Kidney capillary endothelial cell (primary cell): ENCODE results near the gene RRN3.
"Not testable (repeated sequence)": the region's sequence is repeated elsewhere in the genome, so short reads cannot be mapped to it uniquely, and the experiment has no call there.

ENCODE experiments used
- DNase-seq: peaks from one replicate; pipeline ENCODE4 v3.0.0-alpha.2; 2018; ENCODE audit warnings: low spot score

RRN3 gene

GRCh38 chr16:15093955-15094827 lies at the start of gene RRN3:
RRN3 (minus strand) TSS chr16:15094272; CDS start chr16:15094233, 39 bp downstream.
- DNase-seq, result peak; percentile 86

- DNase-seq, result not testable (repeated sequence)
Measured at GRCh38 chr16:15143601-15144091, 49.6 kb upstream of the RRN3 start.

DNA sequence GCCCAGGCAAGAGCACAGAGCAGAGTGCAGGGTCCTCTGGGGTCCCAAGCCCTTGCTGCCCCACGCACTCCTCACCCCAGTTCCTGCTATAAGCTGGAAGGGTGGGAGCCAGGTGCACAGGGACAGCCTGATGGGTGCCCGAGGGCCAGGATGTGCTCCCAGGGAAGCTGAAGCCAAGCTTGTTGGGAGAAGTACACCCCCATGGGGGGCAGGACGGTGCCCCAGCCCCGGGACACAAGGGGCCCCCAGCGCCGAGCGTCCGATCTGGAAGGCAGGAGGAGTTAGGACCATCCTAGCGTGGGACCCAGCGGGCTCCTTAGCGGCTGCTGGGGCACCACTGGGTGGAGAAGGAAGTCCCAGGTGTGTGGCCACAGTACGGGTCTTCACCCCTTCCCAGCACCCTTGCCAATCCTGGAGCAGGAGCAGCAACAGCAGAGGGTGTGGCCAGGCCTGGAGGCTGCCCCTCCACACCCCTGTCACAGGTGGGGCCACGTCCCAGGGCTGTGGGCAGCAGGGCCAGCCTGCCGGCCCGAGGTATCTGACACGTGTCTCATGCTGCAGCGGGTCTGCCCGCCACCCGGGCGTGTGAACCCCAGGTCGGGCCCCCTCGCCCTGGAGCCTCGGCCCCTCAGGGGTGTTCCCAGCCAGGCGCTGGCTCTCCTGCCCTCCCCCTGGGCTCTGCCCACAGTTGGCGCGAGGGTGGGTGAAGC lies 49.0 kb upstream of the RRN3 start:
- DNase-seq, result not testable (repeated sequence)

- DNase-seq, result not testable (repeated sequence)
Measured at GRCh38 chr16:15142107-15142890, 48.2 kb upstream of the RRN3 start.

DNA sequence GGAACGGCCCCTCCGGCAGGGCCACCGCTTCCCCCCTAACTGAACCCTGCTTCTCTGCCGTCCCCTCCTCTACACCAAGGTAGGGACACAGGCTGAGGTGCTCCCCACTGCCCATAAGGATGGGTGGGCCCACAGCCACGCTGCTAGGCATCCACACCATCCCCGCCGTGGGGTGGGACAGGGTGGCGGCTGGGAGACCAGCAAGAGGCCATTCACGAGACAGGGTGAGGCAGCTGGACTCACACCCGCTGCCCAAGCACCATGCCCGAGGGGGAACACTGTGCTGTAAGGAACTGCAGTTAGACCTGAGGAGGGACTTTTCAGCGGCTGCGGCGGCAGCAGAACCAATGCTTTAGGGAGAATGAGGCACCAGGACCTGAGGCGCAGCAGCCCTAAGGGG lies 47.5 kb upstream of the RRN3 start:
- DNase-seq, result no peak

DNA sequence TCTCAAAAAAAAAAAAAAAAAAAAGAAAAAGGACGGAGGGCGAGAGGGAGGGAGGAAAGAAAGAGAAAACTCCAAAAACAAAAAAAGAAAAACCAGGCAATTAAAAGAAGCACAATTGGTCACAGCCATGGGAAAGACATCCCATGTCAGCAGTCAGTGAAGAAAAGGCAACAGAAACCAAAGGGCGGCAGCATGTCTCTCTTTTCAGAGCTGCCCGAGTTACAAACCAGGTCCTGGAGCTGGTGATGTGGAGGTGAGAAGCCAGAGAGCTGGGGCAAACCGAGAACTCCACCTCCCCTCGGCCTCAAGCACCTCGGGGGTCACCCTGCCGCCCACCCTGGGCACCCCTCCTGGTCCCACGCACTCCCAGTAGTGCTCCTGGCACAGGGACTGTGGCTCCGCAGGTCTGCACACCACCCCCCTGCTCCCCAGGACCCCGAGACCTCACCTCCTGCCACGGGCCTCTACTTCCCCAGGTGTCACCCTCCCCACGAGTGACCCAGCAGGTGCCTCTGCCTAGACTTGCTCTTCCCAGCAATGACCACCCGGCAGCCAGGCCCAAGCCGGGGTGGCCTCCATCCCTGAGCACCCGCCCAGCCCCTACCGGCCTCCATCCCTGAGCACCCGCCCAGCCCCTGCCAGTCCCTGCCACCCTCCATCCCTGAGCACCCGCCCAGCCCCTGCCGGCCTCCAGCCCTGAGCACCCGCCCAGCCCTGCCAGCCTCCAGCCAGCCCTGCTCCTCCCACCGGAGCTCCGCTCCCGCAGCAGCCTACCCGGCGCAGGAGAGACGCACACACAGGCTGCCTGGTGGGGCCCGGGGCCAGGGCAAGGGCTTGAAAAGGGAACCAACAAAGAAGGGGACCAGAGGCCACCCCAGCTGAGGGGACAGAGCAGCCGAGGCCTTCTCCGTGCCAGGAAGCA lies 46.6 kb upstream of the RRN3 start:
- DNase-seq, result not testable (repeated sequence)

DNA sequence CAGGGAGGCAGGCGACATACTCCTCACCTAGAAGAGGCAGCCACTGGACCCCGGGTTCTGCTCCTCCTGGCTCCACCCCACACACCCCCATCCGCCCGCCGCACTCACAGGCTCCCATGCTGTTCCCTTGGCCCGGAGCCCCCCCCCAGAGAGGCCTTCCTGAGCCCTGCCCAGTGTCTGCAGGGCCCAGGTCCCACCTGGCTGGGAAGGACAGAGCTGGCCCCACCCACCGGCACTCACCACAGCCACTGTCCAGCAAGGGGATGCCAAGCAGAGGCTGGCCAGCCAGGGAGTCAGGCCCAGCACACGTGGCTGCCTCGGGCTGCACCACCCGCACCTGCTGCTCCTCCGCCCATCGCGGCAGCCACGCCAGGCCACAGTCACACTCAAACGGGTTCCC lies 43.4 kb upstream of the RRN3 start:
- not testable (repeated sequence) for DNase-seq

DNA sequence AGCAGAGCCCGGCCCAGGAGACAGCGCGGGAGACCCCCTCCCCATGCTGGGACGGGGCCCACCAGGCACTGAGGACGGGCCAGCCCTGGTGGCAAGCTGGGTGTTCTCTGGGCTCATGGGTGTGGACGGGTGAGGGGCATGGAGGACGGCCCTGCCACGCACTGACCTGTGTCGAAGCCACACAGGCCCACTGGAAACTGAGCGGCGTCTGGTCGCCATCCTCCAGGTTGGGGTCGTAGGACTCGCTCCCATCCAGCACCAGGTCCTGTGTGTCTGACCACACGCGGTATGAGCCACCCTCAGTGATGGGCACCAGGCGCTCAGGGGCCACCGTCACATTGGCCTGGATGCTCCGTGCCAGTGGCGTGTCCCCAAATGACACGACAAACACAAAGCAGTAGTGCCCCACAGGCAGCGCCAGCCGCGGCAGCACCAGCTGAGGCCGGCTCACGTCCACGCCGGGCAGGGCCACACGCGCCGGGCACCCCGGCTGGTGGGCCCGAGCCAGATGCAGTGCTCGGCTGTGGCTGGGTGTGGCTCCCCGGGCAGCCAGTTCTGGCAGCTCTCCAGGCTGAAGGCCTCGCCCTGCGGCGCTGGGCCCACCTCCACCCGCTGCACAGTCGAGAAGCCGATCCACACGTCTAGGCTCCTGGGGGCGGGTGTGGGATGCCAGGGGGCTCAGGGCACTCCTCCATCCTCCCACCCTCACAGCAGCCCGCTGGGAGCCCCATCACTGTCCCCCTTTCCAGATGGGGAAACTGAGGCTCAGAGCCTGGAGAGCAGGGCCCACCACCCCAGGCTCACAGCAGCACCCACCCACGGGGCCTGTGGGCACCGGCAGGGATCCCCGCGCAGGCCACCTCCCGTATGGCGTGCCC lies 41.6 kb upstream of the RRN3 start:
- not testable (repeated sequence) for DNase-seq

DNA sequence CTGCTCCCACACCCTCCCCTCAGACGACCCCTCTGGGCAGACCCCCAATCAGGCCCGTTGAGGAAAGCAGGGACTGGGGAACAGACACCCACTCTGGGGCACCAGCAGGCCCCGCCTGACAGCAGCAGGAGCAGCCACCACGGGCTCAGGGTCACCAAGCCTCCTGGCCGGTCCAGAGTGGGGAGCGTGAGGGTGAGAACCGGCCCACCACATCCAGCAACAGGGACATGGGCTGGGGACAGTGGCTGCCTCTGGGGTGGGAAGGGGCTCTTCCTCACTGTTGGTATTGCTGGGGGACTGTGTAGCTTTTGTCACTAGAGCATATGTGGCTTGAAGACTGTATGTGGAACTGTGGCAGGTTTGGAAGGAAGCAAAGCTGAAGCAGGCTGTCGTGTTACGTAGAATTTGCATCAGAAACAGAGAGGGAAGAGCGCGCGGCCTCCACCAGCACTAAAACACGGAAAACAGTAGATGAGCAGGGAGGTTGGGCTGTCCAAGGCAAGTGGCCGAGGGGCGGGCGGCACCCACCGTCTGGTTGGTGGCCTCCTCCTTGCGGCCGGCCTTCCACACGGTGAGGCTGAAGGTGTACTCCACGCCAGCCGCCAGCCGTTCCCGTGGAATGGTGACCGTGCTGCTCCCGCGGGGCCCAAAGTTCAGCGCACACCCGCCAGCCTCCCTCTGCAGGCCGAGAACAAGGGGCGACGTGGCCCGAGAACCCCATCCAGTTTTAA lies 40.8 kb upstream of the RRN3 start:
- not testable (repeated sequence) for DNase-seq

DNA sequence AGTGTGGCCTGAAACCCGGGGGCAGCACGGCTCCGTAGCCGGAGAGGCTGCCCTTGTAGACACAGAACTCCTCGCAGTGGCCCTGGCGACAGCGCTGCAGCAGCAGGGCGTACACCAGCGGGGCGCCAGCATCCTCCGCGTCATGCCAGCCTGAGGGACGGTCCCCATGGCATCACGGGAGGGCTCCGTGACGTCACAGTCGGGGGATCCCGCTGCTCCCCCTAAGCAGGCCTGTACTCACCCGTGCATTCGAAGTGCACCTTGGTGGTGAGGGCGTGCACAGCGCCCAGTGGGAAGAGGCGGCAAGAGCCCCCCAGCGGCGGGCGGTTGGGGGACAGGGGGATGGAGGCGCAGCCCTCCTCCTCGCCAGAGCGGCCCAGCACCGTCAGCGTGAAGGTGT lies 39.5 kb upstream of the RRN3 start:
- not testable (repeated sequence) for DNase-seq

GRCh38 chr16:15132719-15133428 lies 38.8 kb upstream of the RRN3 start:
- not testable (repeated sequence) for DNase-seq

DNA sequence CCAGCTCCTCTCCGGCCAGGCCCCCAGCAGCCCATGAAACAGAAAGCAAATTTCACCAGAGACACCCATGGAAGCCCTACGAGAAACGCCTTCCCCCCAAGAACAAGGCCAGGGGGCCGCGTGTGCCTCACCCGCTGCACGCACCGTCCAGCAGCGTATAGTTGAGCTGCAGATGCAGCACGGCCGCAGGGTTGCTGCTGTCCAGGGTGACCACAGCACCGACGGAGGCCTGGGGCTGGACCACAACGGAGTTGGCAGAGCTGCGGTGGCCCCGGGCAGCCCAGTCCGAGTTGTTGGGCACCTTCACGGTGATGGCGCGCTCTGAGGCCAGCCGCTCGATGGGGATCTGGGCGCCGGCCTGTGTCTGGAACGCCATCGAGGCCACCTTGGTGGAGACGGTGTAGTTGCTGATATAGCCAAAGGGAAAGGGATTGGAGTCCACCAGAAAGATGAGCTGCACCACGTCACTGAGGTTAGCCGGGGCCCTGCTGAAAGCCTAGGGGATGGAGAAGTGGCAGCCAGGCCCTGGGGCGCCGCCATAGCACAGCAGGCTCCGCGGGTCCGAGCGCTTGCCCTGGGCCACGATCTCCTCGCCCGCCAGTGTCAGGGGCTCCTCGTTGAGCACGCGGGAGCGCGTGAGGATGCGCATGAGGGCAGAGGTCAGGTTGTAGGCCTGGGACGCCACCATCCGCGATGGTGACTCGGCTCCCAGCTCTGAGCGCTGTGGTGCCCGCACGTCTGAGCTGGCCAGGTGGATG lies 37.0 kb upstream of the RRN3 start:
- DNase-seq, result not testable (repeated sequence)

DNA sequence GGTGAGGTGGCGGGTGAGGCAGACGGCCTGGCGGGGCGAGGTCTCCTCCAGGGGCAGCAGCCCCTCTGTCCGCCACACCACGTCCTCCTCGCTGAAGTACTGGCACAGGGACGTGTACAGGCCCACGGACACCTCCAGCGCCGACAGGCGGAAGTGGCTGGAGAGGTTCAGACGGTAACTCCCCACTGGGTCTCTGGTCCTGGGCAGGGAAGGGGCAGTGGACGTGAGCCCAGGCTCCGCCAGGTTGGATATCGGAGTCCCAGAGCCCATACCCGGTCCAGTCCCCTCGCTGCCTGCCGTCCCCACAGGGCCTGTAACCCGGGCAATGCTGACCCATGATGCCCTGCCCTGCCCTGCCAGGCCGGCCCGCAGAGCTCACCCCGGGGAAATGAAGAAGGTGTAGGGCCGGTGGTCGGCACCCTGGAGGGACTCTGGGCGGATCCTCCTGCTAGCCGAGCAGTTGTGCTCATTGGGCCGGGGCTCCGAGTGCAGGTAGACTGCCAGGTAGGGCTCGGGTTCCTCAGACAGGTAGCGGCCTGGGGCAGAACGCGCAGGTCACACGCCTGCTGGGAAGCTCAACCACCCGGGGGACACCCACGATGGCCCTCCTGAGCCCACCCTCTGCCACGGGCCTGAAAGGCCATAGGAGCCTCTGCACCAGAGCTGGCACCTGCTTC lies 36.3 kb upstream of the RRN3 start:
- not testable (repeated sequence) for DNase-seq

DNA sequence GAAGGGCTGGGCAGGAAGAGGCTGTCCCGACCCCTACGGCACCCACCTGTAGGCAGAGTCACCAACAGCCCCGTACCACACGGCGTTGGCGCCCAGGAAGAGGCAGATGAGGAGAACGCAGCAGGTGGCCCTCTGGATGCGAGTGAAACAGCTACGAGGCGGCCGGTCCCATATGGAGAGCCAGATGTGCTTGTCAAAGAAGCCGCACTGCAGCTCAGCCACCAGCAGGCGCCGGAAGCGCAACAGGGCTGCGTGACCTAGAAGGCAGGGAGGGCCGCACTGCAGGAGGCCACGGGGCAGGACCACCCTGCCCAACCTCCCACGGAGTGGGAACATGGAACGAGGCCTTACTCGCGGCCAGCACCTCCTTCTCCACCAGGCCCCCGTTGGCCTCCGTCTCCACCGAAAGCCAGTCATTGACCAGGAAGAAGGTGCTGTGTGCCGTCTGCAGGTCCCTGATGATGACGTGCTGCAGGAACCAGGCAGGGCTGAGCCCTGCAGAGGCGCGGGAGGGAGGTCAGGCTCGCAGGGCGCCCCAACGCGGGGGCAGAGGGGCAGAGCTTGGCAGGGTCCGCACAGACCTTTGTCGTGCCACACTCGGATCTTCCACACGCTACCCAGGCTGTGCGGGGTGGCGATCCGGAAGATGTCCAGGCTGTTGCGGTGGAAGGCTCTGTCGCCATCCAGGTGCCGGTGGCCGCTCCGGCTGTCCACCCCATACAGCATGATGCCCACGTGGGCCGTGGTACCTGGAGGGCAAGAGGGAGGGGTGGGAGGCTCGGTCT lies 33.8 kb upstream of the RRN3 start:
- not testable (repeated sequence) for DNase-seq

DNA sequence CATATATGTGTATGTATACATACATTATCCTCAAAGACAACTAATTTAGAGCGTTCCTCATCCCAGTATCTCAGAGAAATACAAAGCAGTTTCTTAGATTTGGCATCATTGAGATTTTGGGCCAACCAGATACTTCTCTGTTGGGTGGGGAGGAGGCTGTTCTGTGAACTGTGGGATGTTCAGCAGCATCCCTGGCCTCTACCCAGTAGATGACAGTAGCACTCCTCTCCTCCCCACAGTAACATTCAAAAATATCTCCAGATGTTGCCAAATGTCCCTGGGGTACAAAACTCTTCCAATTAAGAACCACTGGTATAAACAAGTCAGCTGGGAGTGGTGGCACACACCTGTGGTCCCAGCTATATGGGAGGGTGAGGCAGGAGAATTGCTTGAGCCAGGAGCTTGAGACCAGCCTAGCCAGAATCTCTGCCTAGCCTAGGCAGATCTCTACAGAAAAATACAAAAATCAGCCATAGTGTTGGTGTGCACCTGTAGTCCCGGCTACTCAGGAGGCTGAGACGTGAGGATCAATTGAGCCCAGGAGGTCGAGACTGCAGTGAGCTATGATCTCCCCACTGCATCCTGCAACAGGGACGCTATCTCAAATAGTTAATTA lies 6.4 kb upstream of the RRN3 start:
- not testable (repeated sequence) for DNase-seq

- not testable (repeated sequence) for DNase-seq
Measured at GRCh38 chr16:15099366-15099909, 5.4 kb upstream of the RRN3 start.
